HEK293T (cell line): ENCODE data around the gene ARMC7.
"Not testable (repeated sequence)": the region's sequence is repeated elsewhere in the genome, so short reads cannot be mapped to it uniquely, and the experiment has no call there.

Experiments used
- CTCF ChIA-PET: fragments of 350-600 bp; formaldehyde crosslinking; extraction: SDS; loops from one replicate; lab custom pipeline; 2021; ENCODE audit warnings: antibody characterized with exemption, inconsistent platforms; lab: Yijun Ruan, JAX
- POLR2A ChIA-PET: fragments of 350-600 bp; formaldehyde crosslinking; extraction: SDS; loops from one replicate; lab custom pipeline; 2020; ENCODE audit warnings: antibody characterized with exemption, inconsistent platforms; lab: Yijun Ruan, JAX
- DNase-seq: peaks from one replicate; pipeline ENCODE4 v3.0.0; 2012; ENCODE audit warnings: mixed read lengths; ENCODE audit errors: extremely low spot score
- ARNT ChIP-seq: fragments of 450-650 bp; IDR thresholded peaks from 2 replicates; pipeline ENCODE4 v1.6.1; 2017; ENCODE audit warnings: mild to moderate bottlenecking
- BHLHE40 ChIP-seq: fragments of 450-650 bp; IDR thresholded peaks from 2 replicates; pipeline ENCODE4 v1.6.1; 2016; ENCODE audit warnings: mild to moderate bottlenecking, moderate library complexity, borderline replicate concordance
- CTBP1 ChIP-seq: fragments of 450-650 bp; IDR thresholded peaks from 2 replicates; pipeline ENCODE4 v1.6.1; 2016; ENCODE audit warnings: borderline replicate concordance
- ELF4 ChIP-seq: fragments of 450-650 bp; IDR thresholded peaks from 2 replicates; pipeline ENCODE4 v1.6.1; 2017; ENCODE audit warnings: antibody characterized with exemption
- FOXA1 ChIP-seq: fragments of 450-650 bp; IDR thresholded peaks from 2 replicates; pipeline ENCODE4 v1.6.1; 2016; ENCODE audit warnings: mild to moderate bottlenecking
- FOXM1 ChIP-seq: fragments of 450-650 bp; IDR thresholded peaks from 2 replicates; pipeline ENCODE4 v1.6.1; 2017; ENCODE audit warnings: mild to moderate bottlenecking, borderline replicate concordance
- HDGF ChIP-seq: fragments of 450-650 bp; IDR thresholded peaks from 2 replicates; pipeline ENCODE4 v1.6.1; 2017; ENCODE audit warnings: antibody characterized with exemption, borderline replicate concordance
- L3MBTL2 ChIP-seq: fragments of 450-650 bp; conservative IDR thresholded peaks from 2 replicates; pipeline ENCODE4 v1.6.1; 2016; ENCODE audit warnings: mild to moderate bottlenecking
- LEF1 ChIP-seq: fragments of 450-650 bp; IDR thresholded peaks from 2 replicates; pipeline ENCODE4 v1.6.1; 2017; ENCODE audit warnings: mild to moderate bottlenecking, borderline replicate concordance
- NFRKB ChIP-seq: fragments of 450-650 bp; IDR thresholded peaks from 2 replicates; pipeline ENCODE4 v1.6.1; 2016; ENCODE audit warnings: mild to moderate bottlenecking, moderate library complexity
- SP1 ChIP-seq: fragments of 450-650 bp; IDR thresholded peaks from 2 replicates; pipeline ENCODE4 v1.6.1; 2017
- SUZ12 ChIP-seq: fragments of 450-650 bp; IDR thresholded peaks from 2 replicates; pipeline ENCODE4 v1.6.1; 2016; ENCODE audit warnings: mild to moderate bottlenecking
- TARDBP ChIP-seq: fragments of 450-650 bp; IDR thresholded peaks from 2 replicates; pipeline ENCODE4 v1.6.1; 2016
- ZNF384 ChIP-seq: fragments of 450-650 bp; IDR thresholded peaks from 2 replicates; pipeline ENCODE4 v1.6.1; 2016
- TF ChIP-seq, protein P1 (sequence below): fragments of 450-650 bp; IDR thresholded peaks from 2 replicates; pipeline ENCODE4 v1.6.1; 2016

Gene ARMC7

GRCh38 chr17:75155191-75155601 lies 45.4 kb downstream of the ARMC7 start:
- no peak for DNase-seq
- ChIA-PET POLR2A (interaction anchor here (0.7 to 2.4 kb wide), 14 partner anchors 8 to 50 kb away, joined by 3 to 15 read pairs (median 4); partner anchors contain the start of genes ARMC7, NT5C and SUMO2), CTCF (interaction anchor here (0.7 kb wide), 1 partner anchor 10 kb away, joined by 4 read pairs; no protein-coding TSS in a partner anchor)
- TF ChIP-seq L3MBTL2 (no peak), TARDBP (no peak), HDGF (no peak), ARNT (no peak), ELF4 (no peak), CTBP1 (no peak), SP1 (no peak), FOXM1 (no peak), SUZ12 (no peak), LEF1 (no peak), ZNF384 (no peak), NFRKB (no peak), FOXA1 (no peak)
- TF ChIP-seq, protein P1, sequence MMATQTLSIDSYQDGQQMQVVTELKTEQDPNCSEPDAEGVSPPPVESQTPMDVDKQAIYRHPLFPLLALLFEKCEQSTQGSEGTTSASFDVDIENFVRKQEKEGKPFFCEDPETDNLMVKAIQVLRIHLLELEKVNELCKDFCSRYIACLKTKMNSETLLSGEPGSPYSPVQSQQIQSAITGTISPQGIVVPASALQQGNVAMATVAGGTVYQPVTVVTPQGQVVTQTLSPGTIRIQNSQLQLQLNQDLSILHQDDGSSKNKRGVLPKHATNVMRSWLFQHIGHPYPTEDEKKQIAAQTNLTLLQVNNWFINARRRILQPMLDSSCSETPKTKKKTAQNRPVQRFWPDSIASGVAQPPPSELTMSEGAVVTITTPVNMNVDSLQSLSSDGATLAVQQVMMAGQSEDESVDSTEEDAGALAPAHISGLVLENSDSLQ = no peak

DNA sequence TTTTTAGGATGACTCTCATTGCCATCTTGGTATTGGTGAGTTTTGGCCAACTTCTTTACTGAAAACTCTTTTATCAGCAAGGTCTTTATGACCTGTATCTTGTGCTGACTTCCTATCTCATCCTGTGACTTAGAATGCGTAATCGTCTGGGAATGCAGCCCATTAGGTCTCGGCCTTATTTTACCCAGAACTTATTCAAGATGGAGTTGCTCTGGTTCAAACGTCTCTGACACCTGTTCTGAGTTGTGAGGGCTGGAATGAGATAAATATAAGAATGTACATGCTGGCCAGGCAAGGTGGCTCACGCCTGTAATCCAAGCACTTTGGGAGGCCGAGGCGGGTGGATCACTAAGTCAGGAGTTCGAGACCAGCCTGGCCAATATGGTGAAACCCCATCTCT lies 48.7 kb downstream of the ARMC7 start:
- POLR2A ChIA-PET, CTCF ChIA-PET, DNase-seq: not testable (repeated sequence)

GRCh38 chr17:75159196-75160031 lies 49.6 kb downstream of the ARMC7 start:
- TF ChIP-seq SP1 (no peak), BHLHE40 (no peak), NFRKB (no peak), TARDBP (no peak), ELF4 (no peak), ZNF384 (no peak), ARNT (no peak), SUZ12 (no peak), FOXA1 (no peak), LEF1 (no peak), HDGF (no peak), CTBP1 (no peak), L3MBTL2 (no peak)
- TF ChIP-seq, protein P1 = no peak
- ChIA-PET POLR2A (interaction anchor here (0.6 to 1.3 kb wide), 2 partner anchors 28 to 86 kb away, joined by 3 read pairs; partner anchors contain the start of gene NT5C), CTCF (interaction anchor here (1.1 kb wide), 1 partner anchor 12 kb away, joined by 3 read pairs; no protein-coding TSS in a partner anchor)
- no peak for DNase-seq

- POLR2A ChIA-PET = interaction anchor here (1.3 kb wide), 1 partner anchor 29 kb away, joined by 3 read pairs; the partner anchor contains the start of gene NT5C
- no peak for DNase-seq
- CTCF ChIA-PET = interaction anchor here (1.3 kb wide), 1 partner anchor 12 kb away, joined by 3 read pairs; no protein-coding TSS in a partner anchor
- no peak for TF ChIP-seq TARDBP
- TF ChIP-seq ELF4 = no peak
- no peak for TF ChIP-seq ZNF384
- TF ChIP-seq L3MBTL2 = no peak
- no peak for TF ChIP-seq NFRKB
- no peak for TF ChIP-seq SUZ12
- no peak for TF ChIP-seq LEF1
- TF ChIP-seq, protein P1 = no peak
- TF ChIP-seq FOXM1 = no peak
- TF ChIP-seq SP1 = no peak
- TF ChIP-seq FOXA1 = no peak
Observed at GRCh38 chr17:75160211-75160610, 50.4 kb downstream of the ARMC7 start.

DNA sequence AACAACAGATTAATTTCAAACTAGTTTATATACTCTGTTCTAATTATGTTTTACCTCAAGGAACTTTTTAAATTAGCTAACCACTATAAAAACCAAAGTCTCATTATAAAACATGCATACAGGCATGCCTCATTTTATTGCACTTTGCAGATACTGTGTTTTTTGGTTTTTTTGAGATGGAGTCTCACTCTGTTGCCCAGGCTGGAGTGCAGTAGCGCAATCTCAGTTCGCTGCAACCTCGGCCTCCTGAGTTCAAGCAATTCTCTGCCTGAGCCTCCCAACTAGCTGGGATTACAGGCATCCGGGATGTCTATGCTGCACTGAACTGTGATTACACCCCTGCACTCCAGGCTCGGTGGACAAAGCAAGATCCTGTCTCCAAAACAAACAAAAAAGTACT lies 53.3 kb downstream of the ARMC7 start:
- TF ChIP-seq ARNT = no peak
- no peak for DNase-seq
- CTCF ChIA-PET = interaction anchor here (1.0 kb wide), 1 partner anchor 32 kb away, joined by 3 read pairs; no protein-coding TSS in a partner anchor
- POLR2A ChIA-PET = interaction anchor here (0.6 to 1.3 kb wide), 4 partner anchors 8 to 42 kb away, joined by 3 read pairs; partner anchors contain the start of genes JPT1, NT5C and SUMO2

GRCh38 chr17:75164606-75165005 lies 54.8 kb downstream of the ARMC7 start:
- ChIA-PET POLR2A (interaction anchor here (1.2 to 1.4 kb wide), 2 partner anchors 9 to 453 kb away, joined by 3 read pairs; no protein-coding TSS in a partner anchor), CTCF (interaction anchor here (0.8 kb wide), 1 partner anchor 37 kb away, joined by 4 read pairs; no protein-coding TSS in a partner anchor)
- DNase-seq = not testable (repeated sequence)
